Measurements from ENCODE around the gene HNF1A.

The HNF1A gene

DNA sequence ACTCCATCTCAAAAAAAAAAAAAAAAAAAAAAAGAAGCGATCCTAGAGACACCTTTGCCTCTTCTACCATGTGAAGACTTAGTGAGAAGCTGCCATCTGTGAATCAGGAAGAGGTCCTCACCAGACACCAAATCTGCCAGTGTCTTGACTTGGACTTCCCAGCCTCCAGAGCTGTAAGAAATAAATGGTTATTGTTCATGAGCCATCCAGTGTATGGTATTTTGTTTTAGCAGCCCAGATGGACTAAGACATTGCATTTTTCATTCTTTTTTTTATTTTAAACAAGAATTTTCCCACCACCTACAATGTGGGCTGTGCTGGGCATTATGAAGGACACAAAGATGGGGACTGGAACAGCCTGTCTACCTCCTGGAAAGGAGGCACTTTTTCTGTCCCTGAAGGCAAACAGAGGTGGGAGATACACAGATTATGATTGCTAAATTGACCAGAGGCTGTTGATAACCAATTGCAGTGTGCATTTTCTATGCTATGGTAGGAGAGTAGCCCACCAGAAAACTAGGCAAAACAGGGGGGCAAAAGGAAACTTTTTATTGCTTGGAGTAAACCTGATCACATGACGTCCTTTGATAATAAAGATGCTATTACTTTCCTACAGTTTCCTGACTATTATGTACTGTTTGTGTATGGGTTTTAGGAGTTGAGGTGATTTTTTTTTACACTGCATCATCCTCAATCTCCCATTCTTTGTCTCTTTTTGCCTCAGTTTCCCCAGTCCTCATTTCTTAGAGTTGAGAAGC lies 40.7 kb downstream of the HNF1A start:
- Histone ChIP-seq H3K4me2 (ENCODE audit: low read depth, low read length, poor library complexity, severe bottlenecking) (no peak overlapping the region), H3F3A (ENCODE audit: low read depth) (no peaks in the 10 kb centered on the region), H3K4me3 (ENCODE audit: low read length, poor library complexity, severe bottlenecking) (no peak overlapping the region), H3K36me3 (ENCODE audit: insufficient read depth, low read length) (no peaks in the 10 kb centered on the region), H4K20me1 (ENCODE audit: insufficient read depth, low read length, poor library complexity, severe bottlenecking) (no peaks in the 10 kb centered on the region), H3K9me2 (replicated peaks; ENCODE audit: low read depth, low read length) (no peaks in the 10 kb centered on the region), H3K4me1 (ENCODE audit: insufficient read depth, low read length, poor library complexity, severe bottlenecking) (peaks cover 13% of the 10 kb centered on the region), H3K27me3 (ENCODE audit: insufficient read depth, low read length, poor library complexity, severe bottlenecking) (no peaks in the 10 kb centered on the region), H3K79me2 (ENCODE audit: insufficient read depth, low read length) (peaks cover 9% of the 10 kb centered on the region), H3K9me3 (ENCODE audit: insufficient read depth, low read depth, low read length) (no peaks in the 10 kb centered on the region), H3K9ac (ENCODE audit: low read depth, low read length, poor library complexity, severe bottlenecking) (no peak overlapping the region), H2AFZ (ENCODE audit: low read length) (no peak overlapping the region)
- TF ChIP-seq EZH2phosphoT487 (IDR thresholded peaks at IDR 0.05; ENCODE audit: borderline replicate concordance): no peak
- TF ChIP-seq, protein P1, sequence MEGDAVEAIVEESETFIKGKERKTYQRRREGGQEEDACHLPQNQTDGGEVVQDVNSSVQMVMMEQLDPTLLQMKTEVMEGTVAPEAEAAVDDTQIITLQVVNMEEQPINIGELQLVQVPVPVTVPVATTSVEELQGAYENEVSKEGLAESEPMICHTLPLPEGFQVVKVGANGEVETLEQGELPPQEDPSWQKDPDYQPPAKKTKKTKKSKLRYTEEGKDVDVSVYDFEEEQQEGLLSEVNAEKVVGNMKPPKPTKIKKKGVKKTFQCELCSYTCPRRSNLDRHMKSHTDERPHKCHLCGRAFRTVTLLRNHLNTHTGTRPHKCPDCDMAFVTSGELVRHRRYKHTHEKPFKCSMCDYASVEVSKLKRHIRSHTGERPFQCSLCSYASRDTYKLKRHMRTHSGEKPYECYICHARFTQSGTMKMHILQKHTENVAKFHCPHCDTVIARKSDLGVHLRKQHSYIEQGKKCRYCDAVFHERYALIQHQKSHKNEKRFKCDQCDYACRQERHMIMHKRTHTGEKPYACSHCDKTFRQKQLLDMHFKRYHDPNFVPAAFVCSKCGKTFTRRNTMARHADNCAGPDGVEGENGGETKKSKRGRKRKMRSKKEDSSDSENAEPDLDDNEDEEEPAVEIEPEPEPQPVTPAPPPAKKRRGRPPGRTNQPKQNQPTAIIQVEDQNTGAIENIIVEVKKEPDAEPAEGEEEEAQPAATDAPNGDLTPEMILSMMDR (conservative IDR thresholded peaks at IDR 0.05; ENCODE audit: low read length): no peak

DNA sequence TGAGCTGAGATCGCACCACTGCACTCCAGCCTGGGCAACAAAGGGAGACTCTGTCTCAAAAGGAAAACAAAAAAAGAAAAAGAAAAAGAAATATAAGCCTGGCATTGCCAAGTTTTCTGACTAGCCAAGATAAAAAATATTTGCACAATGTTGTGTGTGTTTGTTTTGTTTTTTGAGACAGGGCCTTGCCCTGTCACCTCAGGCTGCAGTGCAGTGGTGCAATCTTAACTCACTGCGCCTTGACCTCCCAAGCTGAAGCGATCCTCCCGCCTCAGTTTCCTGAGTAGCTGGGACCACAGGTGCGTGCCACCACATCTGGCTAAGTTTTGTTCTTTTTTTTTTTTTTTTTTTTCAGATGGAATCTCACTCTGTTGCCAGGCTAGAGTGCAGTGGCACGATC lies 43.4 kb downstream of the HNF1A start:
- no peaks in the 10 kb centered on the region for H3K79me2 ChIP-seq (ENCODE audit: insufficient read depth, low read length)
- no peaks in the 10 kb centered on the region for H4K20me1 ChIP-seq (ENCODE audit: insufficient read depth, low read length, poor library complexity, severe bottlenecking)
- no peak overlapping the region for H3K4me2 ChIP-seq (ENCODE audit: low read depth, low read length, poor library complexity, severe bottlenecking)

DNA sequence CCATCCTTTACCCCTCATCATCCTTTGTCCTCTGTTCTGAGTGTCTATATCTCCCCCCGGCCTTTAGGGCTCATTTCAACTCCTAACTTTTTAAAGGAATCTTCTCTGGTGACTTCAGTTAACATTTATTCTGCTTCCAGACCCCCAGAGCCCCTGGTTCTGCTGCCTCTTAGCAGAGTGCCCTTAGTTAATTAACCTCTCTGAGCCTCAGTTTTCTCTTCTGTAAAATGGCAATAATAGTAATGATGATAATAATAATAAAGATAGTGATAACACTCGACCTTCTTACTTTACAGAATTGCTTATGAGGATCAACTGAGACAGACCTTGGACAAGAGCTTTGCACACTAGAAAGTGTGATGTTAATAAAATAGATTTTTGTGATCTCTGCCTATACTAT lies 44.4 kb downstream of the HNF1A start:
- Histone ChIP-seq H3K9me3 (ENCODE audit: insufficient read depth, low read depth, low read length) (no peaks in the 10 kb centered on the region), H3K9me2 (replicated peaks; ENCODE audit: low read depth, low read length) (no peaks in the 10 kb centered on the region), H3F3A (ENCODE audit: low read depth) (no peaks in the 10 kb centered on the region), H4K20me1 (ENCODE audit: insufficient read depth, low read length, poor library complexity, severe bottlenecking) (no peaks in the 10 kb centered on the region), H3K79me2 (ENCODE audit: insufficient read depth, low read length) (no peaks in the 10 kb centered on the region), H2AFZ (ENCODE audit: low read length) (no peak overlapping the region), H3K9ac (ENCODE audit: low read depth, low read length, poor library complexity, severe bottlenecking) (no peak overlapping the region), H3K36me3 (ENCODE audit: insufficient read depth, low read length) (no peaks in the 10 kb centered on the region), H3K27me3 (ENCODE audit: insufficient read depth, low read length, poor library complexity, severe bottlenecking) (peaks cover 7% of the 10 kb centered on the region), H3K4me3 (ENCODE audit: low read length, poor library complexity, severe bottlenecking) (no peak overlapping the region), H3K4me2 (ENCODE audit: low read depth, low read length, poor library complexity, severe bottlenecking) (no peak overlapping the region), H3K4me1 (ENCODE audit: insufficient read depth, low read length, poor library complexity, severe bottlenecking) (no peaks in the 10 kb centered on the region)
- TF ChIP-seq, protein P1 (conservative IDR thresholded peaks at IDR 0.05; ENCODE audit: low read length): no peak
- TF ChIP-seq EZH2phosphoT487 (IDR thresholded peaks at IDR 0.05; ENCODE audit: borderline replicate concordance): no peak

More for the DNA sequence above, 43.4 kb downstream of the HNF1A start:
- H3K36me3 ChIP-seq (ENCODE audit: insufficient read depth, low read length): no peaks in the 10 kb centered on the region
- H3F3A ChIP-seq (ENCODE audit: low read depth): no peaks in the 10 kb centered on the region
- no peak overlapping the region for H2AFZ ChIP-seq (ENCODE audit: low read length)
- TF ChIP-seq, protein P1 (conservative IDR thresholded peaks at IDR 0.05; ENCODE audit: low read length): no peak
- TF ChIP-seq EZH2phosphoT487 (IDR thresholded peaks at IDR 0.05; ENCODE audit: borderline replicate concordance): no peak
- no peaks in the 10 kb centered on the region for H3K27me3 ChIP-seq (ENCODE audit: insufficient read depth, low read length, poor library complexity, severe bottlenecking)
- no peak overlapping the region for H3K4me3 ChIP-seq (ENCODE audit: low read length, poor library complexity, severe bottlenecking)
- no peaks in the 10 kb centered on the region for H3K9me2 ChIP-seq (replicated peaks; ENCODE audit: low read depth, low read length)
- no peaks in the 10 kb centered on the region for H3K9me3 ChIP-seq (ENCODE audit: insufficient read depth, low read depth, low read length)
- no peak overlapping the region for H3K9ac ChIP-seq (ENCODE audit: low read depth, low read length, poor library complexity, severe bottlenecking)
- no peaks in the 10 kb centered on the region for H3K4me1 ChIP-seq (ENCODE audit: insufficient read depth, low read length, poor library complexity, severe bottlenecking)
